NK-92 (cell line): ENCODE data around the gene EXOC3L2.
"Not testable (repeated sequence)": the region's sequence is repeated elsewhere in the genome, so short reads cannot be mapped to it uniquely, and the experiment has no call there.

Experiments
- DNase-seq: peaks from one replicate; lab custom pipeline; 2025; ENCODE audit not compliant: unreplicated experiment; lab: John Stamatoyannopoulos, UW

EXOC3L2 gene

GRCh38 chr19:45245334-45245787 is at the start of gene EXOC3L2:
EXOC3L2 (minus strand) TSS chr19:45245407; CDS start chr19:45239045, 6,362 bp downstream.
- DNase-seq = no peak

GRCh38 chr19:45294291-45295029 is 49.3 kb upstream of the EXOC3L2 start:
- DNase-seq = no peak

GRCh38 chr19:45293682-45294081 is 48.5 kb upstream of the EXOC3L2 start:
- DNase-seq = no peak

DNA sequence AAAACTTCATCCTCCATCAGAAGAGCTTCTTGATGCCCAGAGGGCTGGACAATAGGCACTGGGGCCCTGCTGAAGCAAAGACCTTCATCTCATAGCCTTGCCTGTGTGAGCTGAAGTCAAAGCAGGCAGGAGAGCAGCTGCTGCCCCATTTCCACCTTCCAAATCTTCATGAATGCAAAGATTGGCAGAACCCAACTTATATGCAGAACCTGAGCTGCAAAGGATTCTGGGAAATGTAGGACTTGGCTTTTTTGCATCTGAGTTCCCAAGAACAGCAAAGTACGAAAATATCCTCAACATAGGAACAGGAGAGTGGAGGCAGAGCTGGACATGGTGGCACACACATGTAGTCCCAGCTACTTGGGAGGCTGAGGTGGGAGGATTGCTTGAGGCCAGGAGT is 46.6 kb upstream of the EXOC3L2 start:
- DNase-seq = no peak

DNA sequence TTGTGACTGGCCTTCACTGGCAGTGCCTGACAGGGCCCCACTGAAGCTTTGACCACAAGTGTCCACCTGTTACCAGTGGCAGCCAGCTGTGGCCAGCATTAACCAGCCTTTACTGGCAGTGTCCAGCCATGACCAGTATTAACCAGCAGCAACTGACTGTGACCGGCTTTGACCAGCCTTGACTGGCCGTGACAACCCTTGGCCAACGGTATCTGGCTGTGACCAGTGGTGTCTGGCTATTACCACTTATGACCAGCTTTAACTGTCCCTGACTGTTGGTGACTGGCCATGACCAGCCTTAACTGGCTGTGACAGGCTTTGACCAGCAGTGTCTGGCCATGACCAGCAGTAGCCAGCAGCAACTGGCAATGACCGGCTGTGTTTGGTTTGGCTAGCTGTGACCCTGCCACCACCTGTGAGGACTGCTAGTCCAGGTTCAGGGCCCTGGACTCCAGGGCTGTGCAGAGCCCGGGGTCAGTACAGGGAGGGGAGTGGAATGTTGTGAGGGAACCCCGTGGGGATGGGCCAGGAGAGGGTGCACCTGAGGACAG is 45.2 kb upstream of the EXOC3L2 start:
- no peak for DNase-seq

DNA sequence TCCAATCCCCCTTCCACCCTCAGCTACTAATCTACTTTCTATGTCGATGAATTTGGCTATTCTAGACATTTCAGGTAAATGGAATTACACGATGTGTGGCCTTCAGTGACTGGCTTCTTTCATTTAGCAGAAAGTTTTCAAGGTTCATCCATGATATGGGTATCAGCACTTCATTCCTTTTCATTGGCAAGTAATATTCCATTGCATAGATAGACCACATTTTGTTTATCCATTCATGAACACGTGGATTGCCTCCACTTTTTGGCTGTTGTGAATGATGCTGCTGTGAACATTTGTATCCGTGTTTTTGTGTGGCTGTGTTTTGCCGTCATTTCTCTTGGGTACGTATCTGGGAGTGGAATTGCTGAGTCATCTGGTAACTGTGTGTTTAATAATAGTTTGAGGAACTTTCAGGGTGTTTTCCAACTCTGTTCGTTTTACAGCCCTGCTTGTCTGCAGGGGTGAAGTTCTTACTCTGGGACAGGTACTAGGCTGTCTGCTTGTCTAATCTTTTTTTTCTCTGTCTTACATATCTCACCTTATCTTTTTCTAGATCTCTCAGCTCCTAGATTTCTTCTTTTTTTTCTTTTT is 38.3 kb upstream of the EXOC3L2 start:
- DNase-seq = no peak

- DNase-seq = no peak
These were observed 35.3 kb upstream of the EXOC3L2 start for GRCh38 chr19:45280471-45280961.

DNA sequence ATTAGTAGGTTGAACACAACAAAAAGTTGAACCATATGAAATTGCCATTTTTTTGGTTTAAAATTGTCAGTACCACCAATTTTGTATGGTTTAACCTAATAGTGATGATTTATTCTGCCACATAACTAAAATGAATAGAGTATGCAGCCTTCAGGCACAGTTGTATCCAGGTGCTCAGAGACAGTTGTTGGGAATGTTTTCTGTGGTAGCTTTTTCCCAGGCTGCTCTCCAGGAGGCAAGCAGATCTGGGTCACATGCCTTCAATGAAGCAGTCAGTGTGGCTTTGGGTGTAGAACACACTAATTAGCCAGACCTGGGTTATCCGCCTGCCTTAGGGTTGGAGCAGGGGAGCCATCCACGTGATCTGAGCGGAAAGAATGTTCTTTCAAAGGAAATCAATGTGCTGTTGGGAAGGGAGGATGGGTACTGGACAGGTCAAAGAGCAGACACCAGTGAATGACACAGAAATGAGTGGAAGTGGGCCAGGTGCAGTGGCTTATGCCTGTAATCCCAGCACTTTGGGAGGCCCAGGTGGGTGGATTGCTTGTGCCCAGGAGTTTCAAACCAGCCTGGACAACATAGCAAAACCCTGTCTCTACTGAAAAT is 34.5 kb upstream of the EXOC3L2 start:
- no peak for DNase-seq

- DNase-seq = no peak
These were observed 32.9 kb upstream of the EXOC3L2 start for GRCh38 chr19:45278087-45278486.

DNA sequence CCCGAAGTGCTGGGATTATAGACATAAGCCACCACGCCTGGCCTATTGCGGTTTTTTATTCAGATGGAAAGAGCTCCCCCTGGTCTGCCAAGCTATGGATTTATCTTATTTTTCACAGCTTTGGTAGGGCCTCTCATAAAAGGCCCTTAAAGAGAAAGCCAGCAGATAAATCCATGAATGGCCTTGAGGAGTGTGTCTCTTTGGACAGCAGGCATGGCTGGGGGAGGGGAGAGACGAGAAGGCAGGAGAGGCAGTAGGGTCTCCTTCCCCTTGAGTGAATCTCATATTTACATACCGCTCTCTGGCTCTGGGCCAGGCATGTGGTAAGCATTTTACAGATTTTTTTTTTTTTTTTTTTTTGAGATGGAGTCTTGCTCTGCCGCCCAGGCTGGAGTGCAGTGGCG is 31.1 kb upstream of the EXOC3L2 start:
- DNase-seq = no peak

DNA sequence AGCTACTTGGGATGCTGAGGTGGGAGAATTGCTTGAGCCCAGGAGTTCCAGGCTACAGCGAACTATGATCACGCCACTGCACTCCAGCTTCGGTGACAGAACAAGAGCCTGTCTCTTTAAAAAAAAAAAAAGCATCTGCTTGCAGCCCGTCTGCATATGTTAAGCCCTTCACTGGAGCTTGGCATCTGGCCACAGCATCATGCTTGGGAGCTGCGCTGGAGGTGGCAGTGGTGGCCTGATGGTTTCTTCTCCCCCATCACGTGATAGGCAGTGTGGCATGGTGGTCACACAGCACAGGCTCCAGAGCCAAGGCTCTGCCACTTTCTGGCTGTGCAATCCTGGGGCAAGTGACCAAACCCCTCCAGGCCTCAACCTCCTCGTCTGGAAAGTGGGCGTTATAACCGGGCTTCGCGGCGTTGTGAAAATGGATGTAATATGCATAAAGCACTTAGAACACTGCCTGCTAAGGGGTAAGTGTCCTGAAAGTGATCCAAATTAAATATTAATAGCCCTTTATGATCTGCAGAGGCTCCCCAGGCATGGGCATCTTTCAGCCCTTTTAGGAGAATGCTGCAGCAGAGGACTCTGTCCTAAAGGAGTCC is 30.3 kb upstream of the EXOC3L2 start:
- no peak for DNase-seq

- no peak for DNase-seq
These were observed 28.3 kb upstream of the EXOC3L2 start for GRCh38 chr19:45273521-45273855.

- DNase-seq = no peak
These were observed 26.5 kb upstream of the EXOC3L2 start for GRCh38 chr19:45271735-45272108.

DNA sequence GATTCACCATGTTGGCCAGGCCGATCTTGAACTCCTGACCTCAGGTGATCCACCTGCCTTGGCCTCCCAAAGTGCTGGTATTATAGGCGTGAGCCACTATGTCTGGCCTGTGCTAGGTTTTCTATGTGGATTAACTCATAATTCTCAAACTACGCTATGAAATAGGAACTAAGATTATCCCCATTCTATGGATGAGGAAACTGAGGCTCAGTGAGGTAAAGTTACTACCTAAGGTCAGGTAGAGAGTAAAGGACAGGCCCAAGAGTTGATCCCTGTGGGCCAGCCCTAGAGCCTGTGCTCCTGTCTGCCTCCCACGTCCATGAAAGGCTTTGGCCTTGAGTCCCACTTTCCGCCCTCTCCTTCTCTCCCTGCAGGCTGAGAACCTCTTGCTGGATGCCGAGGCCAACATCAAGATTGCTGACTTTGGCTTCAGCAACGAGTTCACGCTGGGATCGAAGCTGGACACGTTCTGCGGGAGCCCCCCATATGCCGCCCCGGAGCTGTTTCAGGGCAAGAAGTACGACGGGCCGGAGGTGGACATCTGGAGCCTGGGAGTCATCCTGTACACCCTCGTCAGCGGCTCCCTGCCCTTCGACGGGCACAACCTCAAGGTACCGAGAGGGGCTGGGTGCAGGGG is 26.0 kb upstream of the EXOC3L2 start:
- DNase-seq = no peak

- not testable (repeated sequence) for DNase-seq
These were observed 24.7 kb upstream of the EXOC3L2 start for GRCh38 chr19:45269939-45270338.

DNA sequence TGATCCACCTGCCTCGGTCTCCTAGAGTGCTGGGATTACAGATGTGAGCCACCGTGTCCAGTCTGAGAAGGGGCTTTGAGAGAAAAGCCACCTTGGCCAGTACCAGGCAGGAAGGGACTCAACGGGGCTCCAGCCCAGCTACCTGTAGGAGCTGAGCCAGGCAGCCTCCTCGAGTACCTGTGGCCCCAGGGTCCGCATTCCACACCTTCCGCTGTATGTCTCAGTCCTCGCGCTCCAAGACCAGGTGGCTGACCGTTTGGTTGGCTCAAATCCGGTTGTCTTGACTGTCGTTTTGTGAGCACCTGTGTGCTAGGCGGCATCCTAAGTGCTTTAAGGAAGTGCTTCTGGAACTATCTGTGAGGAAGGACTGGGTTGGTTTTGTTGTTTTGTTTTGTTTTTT is 22.1 kb upstream of the EXOC3L2 start:
- no peak for DNase-seq

- no peak for DNase-seq
These were observed 20.2 kb upstream of the EXOC3L2 start for GRCh38 chr19:45265375-45265774.

DNA sequence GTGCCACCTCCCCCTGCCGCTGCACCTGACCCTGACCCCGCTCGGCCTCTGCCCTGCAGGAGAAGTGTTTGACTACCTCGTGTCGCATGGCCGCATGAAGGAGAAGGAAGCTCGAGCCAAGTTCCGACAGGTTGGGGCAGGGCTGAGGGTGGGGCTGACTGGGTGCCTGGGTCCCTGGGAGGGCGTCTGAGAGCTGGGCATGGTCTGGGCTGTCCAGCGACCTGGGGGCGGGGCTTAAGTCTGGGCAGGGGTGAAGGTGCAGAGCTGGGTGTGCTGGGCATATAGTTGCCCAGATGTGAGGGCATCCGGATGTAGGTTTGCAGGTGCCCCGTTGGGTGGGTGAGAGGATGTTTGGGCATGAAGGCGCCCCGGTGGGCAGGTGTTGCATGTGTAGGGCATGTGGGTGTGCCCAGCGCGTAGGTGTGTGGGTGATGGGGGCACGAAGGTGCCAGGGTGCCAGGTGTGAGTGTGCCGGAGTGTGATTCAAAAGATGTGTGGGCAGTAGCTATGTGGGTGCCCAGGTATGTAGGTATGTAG is 19.6 kb upstream of the EXOC3L2 start:
- no peak for DNase-seq

DNA sequence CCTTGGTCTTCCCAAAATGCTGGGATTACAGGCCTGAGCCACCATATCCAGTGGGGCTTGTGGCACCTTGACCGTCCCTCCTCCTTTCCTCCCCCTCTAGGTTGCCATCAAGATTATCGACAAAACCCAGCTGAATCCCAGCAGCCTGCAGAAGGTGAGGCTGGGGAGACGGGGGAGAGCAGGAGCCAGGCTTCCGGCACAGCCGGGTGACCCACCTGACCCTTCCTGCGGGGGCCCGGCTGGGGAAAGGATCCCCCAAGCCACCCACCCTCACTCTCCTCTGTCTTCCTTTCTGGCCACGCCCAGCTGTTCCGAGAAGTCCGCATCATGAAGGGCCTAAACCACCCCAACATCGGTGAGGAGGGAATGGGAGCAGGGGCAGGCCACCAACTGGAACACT is 17.8 kb upstream of the EXOC3L2 start:
- no peak for DNase-seq

DNA sequence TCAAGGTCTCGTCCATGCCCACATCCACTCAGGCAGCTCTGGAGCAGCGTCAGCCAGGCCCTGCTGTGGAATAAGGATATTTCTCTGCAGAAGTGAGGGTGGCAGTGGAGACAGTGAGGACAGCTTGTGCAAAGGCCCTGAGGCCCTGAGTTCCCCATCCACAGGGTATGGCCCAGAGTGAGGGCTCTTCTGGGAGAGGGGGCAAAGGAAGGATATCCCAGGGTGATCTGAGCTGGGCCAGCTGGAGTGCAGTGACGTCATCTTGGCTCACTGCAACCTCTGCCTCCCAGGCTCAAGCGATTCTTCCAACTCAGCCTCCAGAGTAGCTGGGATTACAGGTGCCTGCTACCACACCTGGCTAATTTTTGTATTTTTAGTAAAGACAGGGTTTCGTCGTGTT is 17.4 kb upstream of the EXOC3L2 start:
- DNase-seq = no peak

- no peak for DNase-seq
These were observed 13.7 kb upstream of the EXOC3L2 start for GRCh38 chr19:45258862-45259261.
